Right kidney (tissue), 1 donor: Measurements from ENCODE around the gene BIRC3.
A peak's percentile ranks its signal among the peaks of the same experiment; 100 is the strongest.
"Not testable (repeated sequence)": the region's sequence is repeated elsewhere in the genome, so short reads cannot be mapped to it uniquely, and the experiment has no call there.

Experiments used
- DNase-seq: peaks from one replicate; pipeline ENCODE4 v3.0.0-alpha.2; 2016

BIRC3 gene

GRCh38 chr11:102325088-102325487 lies 7.8 kb downstream of the BIRC3 start:
- no peak for DNase-seq

- DNase-seq: no peak
Measured at GRCh38 chr11:102328748-102329147, 11.5 kb downstream of the BIRC3 start.

GRCh38 chr11:102330231-102330630 lies 12.9 kb downstream of the BIRC3 start:
- no peak for DNase-seq

- no peak for DNase-seq
Measured at GRCh38 chr11:102331341-102331740, 14.1 kb downstream of the BIRC3 start.

GRCh38 chr11:102332611-102332994 lies 15.3 kb downstream of the BIRC3 start:
- DNase-seq: no peak

- DNase-seq: no peak
Measured at GRCh38 chr11:102338479-102339010, 21.3 kb downstream of the BIRC3 start.

GRCh38 chr11:102341311-102341710 lies 24.0 kb downstream of the BIRC3 start:
- DNase-seq: not testable (repeated sequence)

GRCh38 chr11:102341844-102342318 lies 24.6 kb downstream of the BIRC3 start:
- peak; percentile 61 for DNase-seq

- DNase-seq: no peak
Measured at GRCh38 chr11:102343809-102344208, 26.5 kb downstream of the BIRC3 start.

- DNase-seq: no peak
Measured at GRCh38 chr11:102345904-102346303, 28.6 kb downstream of the BIRC3 start.

GRCh38 chr11:102346456-102346747 lies 29.1 kb downstream of the BIRC3 start:
- no peak for DNase-seq

- DNase-seq: peak; percentile 95
Measured at GRCh38 chr11:102346748-102347461, 29.6 kb downstream of the BIRC3 start, which contains the start of gene BIRC2. Gene BIRC2, plus strand, starts transcription at chr11:102347214. Its CDS starts 2,641 bp downstream, at chr11:102349855.

GRCh38 chr11:102347462-102348370 lies 30.4 kb downstream of the BIRC3 start:
- DNase-seq: no peak

- DNase-seq: no peak
Measured at GRCh38 chr11:102357116-102357515, 39.8 kb downstream of the BIRC3 start.

- DNase-seq: no peak
Measured at GRCh38 chr11:102359372-102359771, 42.1 kb downstream of the BIRC3 start.

GRCh38 chr11:102360681-102361080 lies 43.4 kb downstream of the BIRC3 start:
- no peak for DNase-seq

GRCh38 chr11:102361086-102362031 lies 44.1 kb downstream of the BIRC3 start:
- no peak for DNase-seq

GRCh38 chr11:102364991-102365390 lies 47.7 kb downstream of the BIRC3 start:
- no peak for DNase-seq

- no peak for DNase-seq
Measured at GRCh38 chr11:102367364-102367763, 50.1 kb downstream of the BIRC3 start.

GRCh38 chr11:102368472-102368871 lies 51.2 kb downstream of the BIRC3 start:
- no peak for DNase-seq

- not testable (repeated sequence) for DNase-seq
Measured at GRCh38 chr11:102374633-102375424, 57.5 kb downstream of the BIRC3 start.
